ENCODE measurements around the gene HSF5. TPM values are rescaled to one million over a fixed set of nuclear protein-coding genes. Genes with fewer than 3 reads are reported as not detected.

The HSF5 gene
- total RNA-seq, 1 experiment from 2014 or later, result not detected

DNA sequence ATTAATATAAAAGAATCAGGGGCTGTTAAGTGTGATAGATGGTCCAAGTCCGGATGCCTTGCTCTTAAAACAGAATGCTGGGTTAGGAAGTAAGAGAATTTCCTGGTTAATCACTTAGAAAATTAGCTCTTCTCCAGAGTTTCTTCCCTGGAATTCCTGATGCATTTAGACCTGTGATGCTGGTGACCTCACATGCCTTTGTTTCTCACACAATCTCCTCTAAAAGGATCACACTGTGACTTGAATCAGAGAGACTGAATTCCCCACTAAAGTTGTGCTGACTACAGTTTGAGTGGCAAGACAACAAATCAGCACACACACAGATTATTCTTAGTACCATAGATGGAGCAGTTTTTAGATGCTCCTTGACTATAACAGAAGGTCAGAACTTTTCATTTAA is 66.5 kb downstream of the HSF5 start:
- no peak overlapping the region for H3K56ac ChIP-seq (ENCODE audit: insufficient read length, low read depth, low read length)
- TF ChIP-seq, protein P1, sequence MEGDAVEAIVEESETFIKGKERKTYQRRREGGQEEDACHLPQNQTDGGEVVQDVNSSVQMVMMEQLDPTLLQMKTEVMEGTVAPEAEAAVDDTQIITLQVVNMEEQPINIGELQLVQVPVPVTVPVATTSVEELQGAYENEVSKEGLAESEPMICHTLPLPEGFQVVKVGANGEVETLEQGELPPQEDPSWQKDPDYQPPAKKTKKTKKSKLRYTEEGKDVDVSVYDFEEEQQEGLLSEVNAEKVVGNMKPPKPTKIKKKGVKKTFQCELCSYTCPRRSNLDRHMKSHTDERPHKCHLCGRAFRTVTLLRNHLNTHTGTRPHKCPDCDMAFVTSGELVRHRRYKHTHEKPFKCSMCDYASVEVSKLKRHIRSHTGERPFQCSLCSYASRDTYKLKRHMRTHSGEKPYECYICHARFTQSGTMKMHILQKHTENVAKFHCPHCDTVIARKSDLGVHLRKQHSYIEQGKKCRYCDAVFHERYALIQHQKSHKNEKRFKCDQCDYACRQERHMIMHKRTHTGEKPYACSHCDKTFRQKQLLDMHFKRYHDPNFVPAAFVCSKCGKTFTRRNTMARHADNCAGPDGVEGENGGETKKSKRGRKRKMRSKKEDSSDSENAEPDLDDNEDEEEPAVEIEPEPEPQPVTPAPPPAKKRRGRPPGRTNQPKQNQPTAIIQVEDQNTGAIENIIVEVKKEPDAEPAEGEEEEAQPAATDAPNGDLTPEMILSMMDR (conservative IDR thresholded peaks at IDR 0.05), result no peak
- no peaks in the 10 kb centered on the region for H3K9me3 ChIP-seq (ENCODE audit: control insufficient read depth, low read depth, low read length)
- H3K23ac ChIP-seq (ENCODE audit: insufficient read length, low read depth, low read length), result no peak overlapping the region
- H3K4me1 ChIP-seq (ENCODE audit: insufficient read depth, low read length), result no peaks in the 10 kb centered on the region
- H3K79me1 ChIP-seq (ENCODE audit: insufficient read depth, low read depth, low read length, poor library complexity, severe bottlenecking), result no peaks in the 10 kb centered on the region
- no peak overlapping the region for H3K9ac ChIP-seq (ENCODE audit: extremely low read depth, insufficient read length, low read length)
- H3K14ac ChIP-seq (ENCODE audit: insufficient read depth, low read length), result no peak overlapping the region
- no peak overlapping the region for H4K91ac ChIP-seq (ENCODE audit: insufficient read length, low read depth, low read length)
- no peak overlapping the region for H2AK5ac ChIP-seq (ENCODE audit: insufficient read length, low read length)
- no peaks in the 10 kb centered on the region for H3K27me3 ChIP-seq (ENCODE audit: insufficient read depth, low read length)
- no peak overlapping the region for H2BK20ac ChIP-seq (ENCODE audit: low read depth, low read length, poor library complexity, severe bottlenecking)
- no peaks in the 10 kb centered on the region for H3K79me2 ChIP-seq (ENCODE audit: insufficient read depth, low read length)
- Mint-ChIP-seq H3K36me3 (ENCODE audit: insufficient read depth in 1 of 3, low read depth in 3 of 3) (no peaks in the 10 kb centered on the region), H3K27ac (no peak overlapping the region), H3K9me3 (no peaks in the 10 kb centered on the region), H3K27me3 (ENCODE audit: low read depth) (peaks cover 12% of the 10 kb centered on the region; the same call in 1 of the 2 replicates), H3K4me3 (no peak overlapping the region), H3K4me1 (peaks cover 15 to 16% of the 10 kb centered on the region in 2 experiments)
- H3K27ac ChIP-seq (ENCODE audit: insufficient read length, low read depth, low read length), result no peak overlapping the region
- no peak overlapping the region for H3K4ac ChIP-seq (ENCODE audit: low read depth, low read length)
- H3K4me2 ChIP-seq (ENCODE audit: insufficient read depth, insufficient read length, low read length), result no peak overlapping the region
- H4K5ac ChIP-seq (ENCODE audit: insufficient read length, low read depth, low read length), result no peak overlapping the region
- peaks cover 4% of the 10 kb centered on the region for H3K23me2 ChIP-seq (ENCODE audit: insufficient read length, low read depth, low read length, poor library complexity, severe bottlenecking)
- no peak overlapping the region for H2BK5ac ChIP-seq (ENCODE audit: insufficient read length, low read length)
- H2BK12ac ChIP-seq (ENCODE audit: insufficient read length, low read depth, low read length), result no peak overlapping the region
- no peak overlapping the region for H2BK120ac ChIP-seq (ENCODE audit: low read depth, low read length, poor library complexity, severe bottlenecking)
- H4K20me1 ChIP-seq (ENCODE audit: control insufficient read depth, insufficient read depth, insufficient read length), result no peaks in the 10 kb centered on the region
- no peak overlapping the region for H4K8ac ChIP-seq (replicated peaks; ENCODE audit: insufficient read length, low read depth, low read length)
- DNase-seq, result no peak
- no peak overlapping the region for H3T11ph ChIP-seq (ENCODE audit: low read length)
- no peak overlapping the region for H2AFZ ChIP-seq (ENCODE audit: low read length)
- no peak overlapping the region for H2BK15ac ChIP-seq (ENCODE audit: low read depth, low read length)
- H3K18ac ChIP-seq (ENCODE audit: insufficient read length, low read depth, low read length), result no peak overlapping the region
- WGBS (ENCODE audit: extremely low coverage, insufficient read length, low lambda C conversion rate), result no CpG with 5 or more reads among the region's 1 CpG

Data from H9 (cell line).